Dermis blood vessel endothelial cell (primary cell): Measurements from ENCODE around the gene CAP1. TPM values are rescaled to one million over a fixed set of nuclear protein-coding genes. Genes with fewer than 3 reads are reported as not detected.

Experiments used
- DNase-seq: peaks from one replicate; pipeline ENCODE4 v3.0.0; 2010
- total RNA-seq: library from RNA; depleted of rRNA; stranded (reverse); fragments of >200 nt; gene quantifications from 2 replicates; pipeline ENCODE4 v1.2.3, GENCODE V29; 2014

Gene CAP1
- total RNA-seq, 1 donor from 2014 or later = 430 TPM

GRCh38 chr1:40059338-40059959 lies 18.9 kb downstream of the CAP1 start:
- peak; percentile 71 for DNase-seq

- DNase-seq = peak; percentile 35
Measured at GRCh38 chr1:40059960-40060750, 19.6 kb downstream of the CAP1 start.

DNA sequence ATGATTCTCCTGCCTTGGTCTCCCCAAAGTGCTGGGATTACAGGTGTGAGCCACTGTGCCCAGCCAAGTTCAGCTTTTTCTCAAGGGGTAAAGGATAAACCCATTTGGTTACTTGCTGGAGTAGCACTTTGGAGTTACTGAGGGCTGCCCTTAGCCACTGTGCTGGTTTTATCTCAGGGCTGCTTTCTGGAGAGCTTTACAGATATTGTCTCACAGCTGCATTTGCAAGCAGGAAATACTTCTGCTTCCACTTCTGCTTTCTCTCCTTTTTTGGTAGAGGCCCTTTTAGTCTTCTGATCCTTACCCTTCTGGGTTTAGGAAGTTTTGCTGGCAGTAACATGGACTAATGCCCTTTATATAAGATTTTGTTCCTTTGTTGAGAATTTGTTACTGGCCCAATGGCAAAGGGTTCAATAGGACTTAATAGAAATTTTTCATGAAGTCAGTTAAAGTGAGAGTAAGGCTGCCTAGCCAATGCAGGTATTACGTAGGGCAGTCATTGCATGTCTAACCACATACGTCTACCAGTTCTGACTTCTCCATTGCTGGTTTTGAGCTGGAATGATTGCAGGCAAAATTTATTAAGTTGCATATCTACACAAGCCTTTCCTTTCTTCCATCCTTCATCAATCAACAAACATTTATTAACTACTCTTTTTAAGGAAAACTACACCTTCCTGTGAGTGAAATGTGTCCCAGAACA lies 24.4 kb downstream of the CAP1 start:
- no peak for DNase-seq

DNA sequence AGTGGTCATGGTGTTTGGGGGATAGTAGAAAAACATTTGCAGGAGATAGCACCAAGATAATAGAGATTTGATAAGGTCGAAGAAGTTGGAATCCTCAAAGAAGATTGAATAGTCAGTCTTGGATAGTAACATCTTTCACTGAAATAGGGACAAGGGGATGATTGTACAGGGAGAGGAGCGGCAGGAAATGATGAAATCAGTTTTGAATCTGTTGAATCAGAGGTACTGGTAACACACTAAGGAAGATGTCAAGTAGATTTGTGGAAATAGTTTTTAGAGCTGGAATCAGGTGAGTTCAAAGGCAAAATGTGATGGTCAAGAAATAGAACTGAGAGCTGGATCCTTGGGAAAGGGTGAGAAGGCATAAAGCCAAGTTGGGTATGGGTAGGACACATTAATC lies 26.5 kb downstream of the CAP1 start:
- no peak for DNase-seq

DNA sequence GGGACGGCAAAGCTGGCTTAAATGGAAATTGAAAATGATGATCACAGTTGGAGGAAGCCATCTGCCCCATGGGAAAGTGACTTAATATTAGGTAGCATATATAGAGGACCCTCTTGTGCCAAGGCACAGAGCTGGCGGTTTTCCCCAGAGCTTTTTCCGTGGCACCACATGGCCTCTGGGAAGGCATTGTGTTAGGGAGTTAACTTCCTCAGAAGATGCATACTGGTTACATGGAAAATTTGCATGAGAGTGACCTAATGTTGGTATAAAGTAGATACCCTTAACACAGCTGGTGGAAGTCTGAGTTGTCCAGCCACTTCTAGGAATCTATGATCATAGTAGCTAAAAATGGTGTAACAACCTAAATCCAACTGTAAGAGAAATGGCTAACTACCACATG lies 27.3 kb downstream of the CAP1 start:
- no peak for DNase-seq

DNA sequence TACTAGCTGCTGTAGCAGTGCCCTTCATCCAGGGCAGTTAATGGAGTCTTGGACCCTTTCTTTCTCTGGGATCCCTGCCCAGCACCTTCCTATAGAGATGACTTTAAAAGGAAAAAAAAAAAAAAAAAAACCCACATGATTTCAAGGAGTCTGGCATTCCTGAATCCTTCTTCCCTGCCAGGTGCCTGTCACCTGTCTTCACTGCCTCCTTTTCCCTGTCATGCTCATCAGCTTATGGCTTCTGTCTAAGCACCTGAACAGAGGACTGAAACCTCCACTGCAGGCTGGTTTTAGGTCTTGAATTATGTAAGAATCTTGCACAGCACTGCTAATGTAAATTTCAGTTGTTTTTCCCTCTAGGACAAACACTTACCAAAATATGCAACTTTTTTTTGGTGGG lies 31.6 kb downstream of the CAP1 start:
- DNase-seq = no peak

- DNase-seq = no peak
Measured at GRCh38 chr1:40073062-40073461, 32.5 kb downstream of the CAP1 start.

- no peak for DNase-seq
Measured at GRCh38 chr1:40075266-40075665, 34.7 kb downstream of the CAP1 start.

DNA sequence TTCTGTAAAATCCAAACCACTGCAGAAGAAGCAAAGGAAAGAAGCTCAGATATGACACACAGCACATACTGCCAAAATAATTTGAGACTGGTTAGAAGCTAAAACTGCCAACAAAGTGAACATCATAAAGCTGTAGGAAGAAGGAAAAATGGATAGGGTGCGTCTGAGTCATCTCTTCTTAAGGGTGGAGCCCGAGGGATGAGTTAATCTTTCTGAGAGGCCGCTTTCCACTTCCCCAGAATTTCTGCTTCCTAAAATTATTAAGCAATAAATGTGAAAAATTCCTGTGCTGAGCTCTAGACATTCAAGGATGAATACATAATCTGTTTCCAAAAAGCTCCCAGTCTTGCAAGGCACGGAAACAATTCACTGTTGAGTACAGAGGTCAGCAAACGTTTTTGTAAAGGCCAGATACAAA lies 36.4 kb downstream of the CAP1 start:
- no peak for DNase-seq

- DNase-seq = peak; percentile 79
Measured at GRCh38 chr1:40078512-40079333, 38.2 kb downstream of the CAP1 start.

GRCh38 chr1:40079774-40080400 lies 39.4 kb downstream of the CAP1 start:
- no peak for DNase-seq

GRCh38 chr1:40081871-40082270 lies 41.3 kb downstream of the CAP1 start:
- no peak for DNase-seq

DNA sequence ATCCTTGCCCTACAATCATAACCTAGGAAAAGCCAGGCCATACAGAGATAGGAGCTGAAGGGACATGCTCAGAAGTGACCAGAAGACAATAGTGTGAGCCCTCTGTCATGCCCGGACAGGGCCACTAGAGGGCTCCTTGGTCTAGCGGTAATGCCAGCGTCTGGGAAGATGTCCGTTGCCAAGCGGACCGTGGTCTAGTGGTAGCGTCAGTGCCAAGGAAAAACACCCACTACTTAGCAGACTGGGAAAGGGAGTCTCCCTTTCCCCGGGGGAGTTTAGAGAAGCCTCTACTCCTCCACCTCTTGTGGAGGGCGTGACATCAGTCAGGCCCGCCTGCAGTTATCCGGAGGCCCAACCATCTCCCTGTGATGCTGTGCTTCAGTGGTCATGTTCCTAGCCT lies 44.2 kb downstream of the CAP1 start:
- peak; percentile 74 for DNase-seq

GRCh38 chr1:40090652-40091355 lies 50.3 kb downstream of the CAP1 start:
- peak; percentile 65 for DNase-seq

DNA sequence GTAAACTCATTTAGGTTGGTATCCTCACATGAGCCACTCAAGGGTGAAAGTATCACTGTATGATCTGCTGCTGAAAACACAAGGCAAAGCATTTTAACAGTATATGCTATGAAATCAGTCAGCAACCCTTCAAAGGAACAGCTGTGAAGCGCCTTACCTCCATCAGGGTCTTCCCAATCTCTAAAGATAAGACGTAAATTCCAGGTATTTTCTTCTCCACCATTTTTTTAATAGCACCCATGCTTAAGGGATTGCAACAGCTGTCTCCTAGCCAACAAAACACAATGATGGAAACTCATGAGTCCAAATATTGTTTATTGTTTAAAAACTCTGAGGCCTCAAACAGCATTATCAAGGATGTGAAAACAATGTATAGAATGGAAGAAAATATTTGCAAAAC lies 51.7 kb downstream of the CAP1 start:
- no peak for DNase-seq

DNA sequence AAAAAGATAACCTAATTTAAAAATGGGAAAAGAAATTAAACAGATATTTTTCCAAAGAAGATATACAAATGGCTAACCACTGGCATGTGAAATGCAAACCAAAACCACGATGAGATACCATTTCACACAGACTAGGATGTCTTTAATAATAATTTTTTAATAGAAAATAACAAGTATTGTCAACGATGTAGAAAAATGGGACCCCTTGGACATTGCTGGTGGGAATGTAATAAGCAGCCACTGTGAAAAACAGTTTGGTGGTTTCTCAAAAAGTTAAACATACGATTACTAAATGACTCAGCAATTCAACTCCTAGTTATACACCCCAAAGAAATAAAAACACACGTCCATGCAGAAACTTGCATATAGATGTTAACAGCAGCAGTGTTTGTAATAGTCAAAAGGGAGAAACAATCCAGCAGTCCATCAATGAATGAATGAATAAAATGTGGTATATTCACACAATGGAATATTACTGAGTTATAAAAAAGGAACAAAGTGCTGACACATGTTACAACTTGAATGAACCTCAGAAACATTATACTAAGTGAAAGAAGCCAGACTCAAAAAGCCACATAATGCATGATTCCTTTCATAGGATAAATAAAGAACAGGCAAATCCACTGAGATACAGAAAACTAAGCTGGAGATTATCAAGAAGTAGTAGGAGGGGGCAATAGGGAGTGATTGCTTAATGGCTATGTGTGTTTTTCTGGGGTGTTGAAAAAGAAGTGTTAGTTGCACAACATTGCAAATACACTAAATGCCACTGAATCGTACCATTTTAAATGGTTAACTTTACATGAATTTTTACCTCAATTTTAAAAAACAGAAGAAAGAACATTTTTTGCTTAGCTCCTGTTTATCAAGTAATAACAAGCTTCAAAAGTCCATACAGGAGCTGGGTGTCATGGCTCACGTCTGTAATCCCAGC lies 52.4 kb downstream of the CAP1 start:
- DNase-seq = no peak

DNA sequence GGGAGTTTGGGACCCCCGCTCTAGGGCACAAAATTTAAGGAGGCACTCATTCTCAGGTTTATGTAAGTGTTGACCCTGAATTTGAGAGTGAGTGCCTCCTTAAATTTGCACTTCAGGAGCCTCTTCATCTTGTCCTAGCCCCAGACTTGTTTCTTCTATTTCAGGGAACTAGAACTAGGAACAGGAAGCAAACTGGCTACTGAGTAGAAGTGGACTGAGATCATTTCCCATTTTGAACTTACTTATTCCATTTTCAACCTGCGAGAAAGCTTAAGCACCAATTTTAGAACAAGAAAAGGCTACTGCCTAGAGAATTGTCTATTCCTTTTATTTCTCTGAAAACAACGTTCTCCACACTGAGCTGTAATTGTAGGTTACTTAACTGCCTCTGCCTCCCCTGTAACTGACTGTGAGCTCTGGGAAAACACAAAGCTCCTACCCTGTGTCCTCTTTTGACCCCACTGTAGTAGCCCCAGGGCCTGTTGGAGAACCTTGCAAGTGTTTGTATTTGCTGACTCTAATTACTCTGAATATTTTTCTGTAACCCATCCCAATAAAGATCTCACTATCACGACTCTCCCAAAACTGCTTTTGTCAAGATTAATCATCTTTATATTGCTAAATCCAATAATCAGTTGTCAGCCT lies 54.1 kb downstream of the CAP1 start:
- DNase-seq = no peak

- no peak for DNase-seq
Measured at GRCh38 chr1:40095806-40096205, 55.3 kb downstream of the CAP1 start.

GRCh38 chr1:40096646-40096976 lies 56.1 kb downstream of the CAP1 start:
- DNase-seq = no peak
